Right renal cortex interstitium (tissue), 3 donors: ENCODE results near the gene FOXL2NB. TPM values are rescaled to one million over a fixed set of nuclear protein-coding genes. Genes with fewer than 3 reads are reported as not detected.

Experiments used
- DNase-seq, 3 donors: peaks; one replicate each; pipeline ENCODE4 v3.0.0-alpha.2; 2013; ENCODE audit warnings: low read depth in 3 of 3, low spot score in 2 of 3
- polyA plus RNA-seq, 3 donors: library from polyadenylated mRNA; unstranded; fragments of 120-200 nt; gene quantifications; one replicate each; pipeline ENCODE4 v1.2.1, GENCODE V29; 2013; ENCODE audit not compliant: insufficient read length in 3 of 3

FOXL2NB gene
- polyA plus RNA-seq, 3 donors, result not detected

- no peak for DNase-seq
These were observed 18.2 kb upstream of the FOXL2NB start for GRCh38 chr3:138928727-138929372.

- no peak for DNase-seq
These were observed 13.8 kb upstream of the FOXL2NB start for GRCh38 chr3:138933068-138933668.

- no peak for DNase-seq
These were observed 12.9 kb upstream of the FOXL2NB start for GRCh38 chr3:138933981-138934691.

GRCh38 chr3:138935505-138935862 is 11.5 kb upstream of the FOXL2NB start:
- no peak for DNase-seq

GRCh38 chr3:138935863-138936740 is 10.9 kb upstream of the FOXL2NB start:
- no peak for DNase-seq

- DNase-seq, result no peak
These were observed 10.0 kb upstream of the FOXL2NB start for GRCh38 chr3:138936741-138937689.

- no peak for DNase-seq
These were observed 9.3 kb upstream of the FOXL2NB start for GRCh38 chr3:138937690-138938055.

GRCh38 chr3:138938056-138938876 is 8.8 kb upstream of the FOXL2NB start:
- DNase-seq, result no peak

- no peak for DNase-seq
These were observed 8.0 kb upstream of the FOXL2NB start for GRCh38 chr3:138938877-138939560.

- no peak for DNase-seq
These were observed 7.3 kb upstream of the FOXL2NB start for GRCh38 chr3:138939561-138940241.

- DNase-seq, result no peak
These were observed 6.6 kb upstream of the FOXL2NB start for GRCh38 chr3:138940446-138940845.

GRCh38 chr3:138941259-138941885 is 5.6 kb upstream of the FOXL2NB start:
- DNase-seq, result no peak

- no peak for DNase-seq
These were observed 4.7 kb upstream of the FOXL2NB start for GRCh38 chr3:138942271-138942670.

- no peak for DNase-seq
These were observed 4.0 kb upstream of the FOXL2NB start for GRCh38 chr3:138942861-138943623.

GRCh38 chr3:138943724-138944653 is 3.0 kb upstream of the FOXL2NB start:
- DNase-seq, result no peak

GRCh38 chr3:138944654-138944928 is 2.4 kb upstream of the FOXL2NB start:
- no peak for DNase-seq
